ENCODE data around the gene TIMM29.

TIMM29 gene

GRCh38 chr19:10936661-10937084 is 8.1 kb downstream of the TIMM29 start (continued):
- TF ChIP-seq ZNF280D (tag by site-specific recombination; IDR thresholded peaks at IDR 0.05): no peak
- TF ChIP-seq, protein P1, sequence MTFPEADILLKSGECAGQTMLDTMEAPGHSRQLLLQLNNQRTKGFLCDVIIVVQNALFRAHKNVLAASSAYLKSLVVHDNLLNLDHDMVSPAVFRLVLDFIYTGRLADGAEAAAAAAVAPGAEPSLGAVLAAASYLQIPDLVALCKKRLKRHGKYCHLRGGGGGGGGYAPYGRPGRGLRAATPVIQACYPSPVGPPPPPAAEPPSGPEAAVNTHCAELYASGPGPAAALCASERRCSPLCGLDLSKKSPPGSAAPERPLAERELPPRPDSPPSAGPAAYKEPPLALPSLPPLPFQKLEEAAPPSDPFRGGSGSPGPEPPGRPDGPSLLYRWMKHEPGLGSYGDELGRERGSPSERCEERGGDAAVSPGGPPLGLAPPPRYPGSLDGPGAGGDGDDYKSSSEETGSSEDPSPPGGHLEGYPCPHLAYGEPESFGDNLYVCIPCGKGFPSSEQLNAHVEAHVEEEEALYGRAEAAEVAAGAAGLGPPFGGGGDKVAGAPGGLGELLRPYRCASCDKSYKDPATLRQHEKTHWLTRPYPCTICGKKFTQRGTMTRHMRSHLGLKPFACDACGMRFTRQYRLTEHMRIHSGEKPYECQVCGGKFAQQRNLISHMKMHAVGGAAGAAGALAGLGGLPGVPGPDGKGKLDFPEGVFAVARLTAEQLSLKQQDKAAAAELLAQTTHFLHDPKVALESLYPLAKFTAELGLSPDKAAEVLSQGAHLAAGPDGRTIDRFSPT (tag by site-specific recombination; IDR thresholded peaks at IDR 0.05): no peak
- TF ChIP-seq ZNF558 (tag by site-specific recombination; IDR thresholded peaks at IDR 0.05): no peak
- TF ChIP-seq KLF7 (tag by site-specific recombination; IDR thresholded peaks at IDR 0.05; ENCODE audit: borderline replicate concordance): no peak
- TF ChIP-seq BCL11A (tag by site-specific recombination; IDR thresholded peaks at IDR 0.05; ENCODE audit: low read depth): no peak
- TF ChIP-seq, protein P2, sequence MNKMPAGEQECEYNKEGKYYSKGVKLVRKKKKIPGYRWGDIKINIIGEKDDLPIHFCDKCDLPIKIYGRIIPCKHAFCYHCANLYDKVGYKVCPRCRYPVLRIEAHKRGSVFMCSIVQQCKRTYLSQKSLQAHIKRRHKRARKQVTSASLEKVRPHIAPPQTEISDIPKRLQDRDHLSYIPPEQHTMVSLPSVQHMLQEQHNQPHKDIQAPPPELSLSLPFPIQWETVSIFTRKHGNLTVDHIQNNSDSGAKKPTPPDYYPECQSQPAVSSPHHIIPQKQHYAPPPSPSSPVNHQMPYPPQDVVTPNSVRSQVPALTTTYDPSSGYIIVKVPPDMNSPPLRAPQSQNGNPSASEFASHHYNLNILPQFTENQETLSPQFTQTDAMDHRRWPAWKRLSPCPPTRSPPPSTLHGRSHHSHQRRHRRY (tag by site-specific recombination; IDR thresholded peaks at IDR 0.05): no peak
- no peak for TF ChIP-seq ZNF777 (tag by site-specific recombination; IDR thresholded peaks at IDR 0.05; ENCODE audit: borderline replicate concordance)
- TF ChIP-seq, protein P3, sequence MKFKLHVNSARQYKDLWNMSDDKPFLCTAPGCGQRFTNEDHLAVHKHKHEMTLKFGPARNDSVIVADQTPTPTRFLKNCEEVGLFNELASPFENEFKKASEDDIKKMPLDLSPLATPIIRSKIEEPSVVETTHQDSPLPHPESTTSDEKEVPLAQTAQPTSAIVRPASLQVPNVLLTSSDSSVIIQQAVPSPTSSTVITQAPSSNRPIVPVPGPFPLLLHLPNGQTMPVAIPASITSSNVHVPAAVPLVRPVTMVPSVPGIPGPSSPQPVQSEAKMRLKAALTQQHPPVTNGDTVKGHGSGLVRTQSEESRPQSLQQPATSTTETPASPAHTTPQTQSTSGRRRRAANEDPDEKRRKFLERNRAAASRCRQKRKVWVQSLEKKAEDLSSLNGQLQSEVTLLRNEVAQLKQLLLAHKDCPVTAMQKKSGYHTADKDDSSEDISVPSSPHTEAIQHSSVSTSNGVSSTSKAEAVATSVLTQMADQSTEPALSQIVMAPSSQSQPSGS (tag by site-specific recombination; IDR thresholded peaks at IDR 0.05; ENCODE audit: low read depth): no peak
- TF ChIP-seq, protein P4, sequence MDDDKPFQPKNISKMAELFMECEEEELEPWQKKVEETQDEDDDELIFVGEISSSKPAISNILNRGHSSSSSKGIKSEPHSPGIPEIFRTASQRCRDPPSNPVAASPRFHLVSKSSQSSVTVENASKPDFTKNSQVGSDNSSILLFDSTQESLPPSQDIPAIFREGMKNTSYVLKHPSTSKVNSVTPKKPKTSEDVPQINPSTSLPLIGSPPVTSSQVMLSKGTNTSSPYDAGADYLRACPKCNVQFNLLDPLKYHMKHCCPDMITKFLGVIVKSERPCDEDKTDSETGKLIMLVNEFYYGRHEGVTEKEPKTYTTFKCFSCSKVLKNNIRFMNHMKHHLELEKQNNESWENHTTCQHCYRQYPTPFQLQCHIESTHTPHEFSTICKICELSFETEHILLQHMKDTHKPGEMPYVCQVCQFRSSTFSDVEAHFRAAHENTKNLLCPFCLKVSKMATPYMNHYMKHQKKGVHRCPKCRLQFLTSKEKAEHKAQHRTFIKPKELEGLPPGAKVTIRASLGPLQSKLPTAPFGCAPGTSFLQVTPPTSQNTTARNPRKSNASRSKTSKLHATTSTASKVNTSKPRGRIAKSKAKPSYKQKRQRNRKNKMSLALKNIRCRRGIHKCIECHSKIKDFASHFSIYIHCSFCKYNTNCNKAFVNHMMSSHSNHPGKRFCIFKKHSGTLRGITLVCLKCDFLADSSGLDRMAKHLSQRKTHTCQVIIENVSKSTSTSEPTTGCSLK (tag by site-specific recombination; IDR thresholded peaks at IDR 0.05): no peak
- TF ChIP-seq, protein P5, sequence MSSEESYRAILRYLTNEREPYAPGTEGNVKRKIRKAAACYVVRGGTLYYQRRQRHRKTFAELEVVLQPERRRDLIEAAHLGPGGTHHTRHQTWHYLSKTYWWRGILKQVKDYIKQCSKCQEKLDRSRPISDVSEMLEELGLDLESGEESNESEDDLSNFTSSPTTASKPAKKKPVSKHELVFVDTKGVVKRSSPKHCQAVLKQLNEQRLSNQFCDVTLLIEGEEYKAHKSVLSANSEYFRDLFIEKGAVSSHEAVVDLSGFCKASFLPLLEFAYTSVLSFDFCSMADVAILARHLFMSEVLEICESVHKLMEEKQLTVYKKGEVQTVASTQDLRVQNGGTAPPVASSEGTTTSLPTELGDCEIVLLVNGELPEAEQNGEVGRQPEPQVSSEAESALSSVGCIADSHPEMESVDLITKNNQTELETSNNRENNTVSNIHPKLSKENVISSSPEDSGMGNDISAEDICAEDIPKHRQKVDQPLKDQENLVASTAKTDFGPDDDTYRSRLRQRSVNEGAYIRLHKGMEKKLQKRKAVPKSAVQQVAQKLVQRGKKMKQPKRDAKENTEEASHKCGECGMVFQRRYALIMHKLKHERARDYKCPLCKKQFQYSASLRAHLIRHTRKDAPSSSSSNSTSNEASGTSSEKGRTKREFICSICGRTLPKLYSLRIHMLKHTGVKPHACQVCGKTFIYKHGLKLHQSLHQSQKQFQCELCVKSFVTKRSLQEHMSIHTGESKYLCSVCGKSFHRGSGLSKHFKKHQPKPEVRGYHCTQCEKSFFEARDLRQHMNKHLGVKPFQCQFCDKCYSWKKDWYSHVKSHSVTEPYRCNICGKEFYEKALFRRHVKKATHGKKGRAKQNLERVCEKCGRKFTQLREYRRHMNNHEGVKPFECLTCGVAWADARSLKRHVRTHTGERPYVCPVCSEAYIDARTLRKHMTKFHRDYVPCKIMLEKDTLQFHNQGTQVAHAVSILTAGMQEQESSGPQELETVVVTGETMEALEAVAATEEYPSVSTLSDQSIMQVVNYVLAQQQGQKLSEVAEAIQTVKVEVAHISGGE (tag by site-specific recombination; conservative IDR thresholded peaks at IDR 0.05; ENCODE audit: low read depth): no peak
- TF ChIP-seq ZNF335 (tag by site-specific recombination; conservative IDR thresholded peaks at IDR 0.05): peak; percentile 24; the same call in 1 of the 2 replicates
- no peak; the same call in 1 of the 2 replicates for TF ChIP-seq ZBTB8A (tag by site-specific recombination; IDR thresholded peaks at IDR 0.05)
- no peak for TF ChIP-seq MEIS1 (CRISPR knock-in tag; IDR thresholded peaks at IDR 0.05; ENCODE audit: borderline replicate concordance)

All from HEK293 (cell line).